ENCODE measurements around the gene SH2D5.

DNA sequence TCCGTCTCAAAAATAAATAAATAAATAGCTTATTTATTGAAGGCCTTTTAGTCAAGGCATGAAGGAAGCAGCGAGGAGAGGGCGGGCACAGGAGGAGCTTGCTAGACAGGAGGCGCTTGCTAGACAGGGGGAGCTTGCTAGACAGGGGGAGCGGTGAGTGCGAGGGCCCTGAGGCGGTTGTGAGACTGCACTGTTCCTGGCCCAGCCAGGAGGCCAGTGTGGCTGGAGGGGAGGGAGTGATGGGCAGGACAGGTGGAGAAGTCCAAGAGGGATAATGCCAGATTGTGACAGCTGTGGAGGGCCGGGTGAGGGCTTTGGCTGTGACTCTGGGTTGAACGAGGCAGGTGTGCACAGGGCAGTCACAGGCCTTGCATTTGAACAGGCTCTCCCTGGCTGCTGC is 32.9 kb downstream of the SH2D5 start:
- TF ChIP-seq, protein P1, sequence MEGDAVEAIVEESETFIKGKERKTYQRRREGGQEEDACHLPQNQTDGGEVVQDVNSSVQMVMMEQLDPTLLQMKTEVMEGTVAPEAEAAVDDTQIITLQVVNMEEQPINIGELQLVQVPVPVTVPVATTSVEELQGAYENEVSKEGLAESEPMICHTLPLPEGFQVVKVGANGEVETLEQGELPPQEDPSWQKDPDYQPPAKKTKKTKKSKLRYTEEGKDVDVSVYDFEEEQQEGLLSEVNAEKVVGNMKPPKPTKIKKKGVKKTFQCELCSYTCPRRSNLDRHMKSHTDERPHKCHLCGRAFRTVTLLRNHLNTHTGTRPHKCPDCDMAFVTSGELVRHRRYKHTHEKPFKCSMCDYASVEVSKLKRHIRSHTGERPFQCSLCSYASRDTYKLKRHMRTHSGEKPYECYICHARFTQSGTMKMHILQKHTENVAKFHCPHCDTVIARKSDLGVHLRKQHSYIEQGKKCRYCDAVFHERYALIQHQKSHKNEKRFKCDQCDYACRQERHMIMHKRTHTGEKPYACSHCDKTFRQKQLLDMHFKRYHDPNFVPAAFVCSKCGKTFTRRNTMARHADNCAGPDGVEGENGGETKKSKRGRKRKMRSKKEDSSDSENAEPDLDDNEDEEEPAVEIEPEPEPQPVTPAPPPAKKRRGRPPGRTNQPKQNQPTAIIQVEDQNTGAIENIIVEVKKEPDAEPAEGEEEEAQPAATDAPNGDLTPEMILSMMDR (IDR thresholded peaks at IDR 0.05), result no peak
- no peak for TF ChIP-seq POLR2AphosphoS5 (IDR thresholded peaks at IDR 0.05)
- no peak for TF ChIP-seq POLR2A (IDR thresholded peaks at IDR 0.05)

All from transverse colon (tissue), 4 donors.